ENCODE data around the gene AFM. TPM values are rescaled to one million over a fixed set of nuclear protein-coding genes. Genes with fewer than 3 reads are reported as not detected.

Gene AFM
- total RNA-seq, 4 donors from 2014 or later: not detected

- TF ChIP-seq CTCF (IDR thresholded peaks at IDR 0.05; ENCODE audit: low read depth): no peak
Measured at GRCh38 chr4:73507541-73507940, 26.0 kb downstream of the AFM start.

GRCh38 chr4:73508651-73509050, 27.1 kb downstream of the AFM start:
- no peak for TF ChIP-seq CTCF (IDR thresholded peaks at IDR 0.05; ENCODE audit: low read depth)

DNA sequence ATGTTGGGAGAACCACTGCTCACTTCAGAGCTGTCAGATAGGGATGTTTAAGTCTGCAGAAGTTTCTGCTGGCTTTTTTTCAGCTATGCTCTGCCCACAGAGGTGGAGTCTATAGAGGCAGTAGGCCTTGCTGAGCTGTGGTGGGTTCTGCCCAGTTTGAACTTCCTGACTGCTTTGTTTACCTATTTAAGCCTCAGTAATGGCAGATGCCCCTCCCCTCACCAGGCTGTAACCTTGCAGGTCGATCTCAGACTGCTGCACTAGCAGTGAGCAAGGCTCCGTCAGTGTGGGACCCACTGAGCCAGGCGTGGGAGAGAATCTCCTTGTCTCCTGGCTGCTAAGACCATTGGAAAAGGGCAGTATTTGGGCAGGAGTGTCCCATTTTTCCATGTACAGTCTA, 36.8 kb downstream of the AFM start:
- TF ChIP-seq CTCF (IDR thresholded peaks at IDR 0.05; ENCODE audit: low read depth): no peak

DNA sequence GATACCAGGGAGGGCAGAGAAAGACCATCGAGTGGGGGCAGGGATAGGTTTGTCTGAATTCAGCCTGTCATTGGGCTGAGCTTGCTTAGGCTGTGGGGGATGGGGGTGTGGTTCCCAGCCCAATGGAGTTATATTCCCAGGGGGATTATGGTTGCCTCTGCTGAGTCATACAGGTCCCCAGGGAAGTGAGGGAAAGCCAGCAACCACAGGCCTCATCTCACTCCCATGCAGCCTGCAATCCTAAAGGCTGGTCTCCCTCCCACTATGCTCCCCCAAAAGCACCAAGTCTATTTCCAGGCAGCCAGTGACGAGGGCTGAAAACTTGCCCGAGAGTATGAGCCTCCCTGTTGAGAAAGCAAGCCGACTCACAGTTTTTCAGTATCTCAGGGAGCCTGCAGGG, 39.3 kb downstream of the AFM start:
- TF ChIP-seq CTCF (IDR thresholded peaks at IDR 0.05; ENCODE audit: low read depth): no peak

- TF ChIP-seq CTCF (IDR thresholded peaks at IDR 0.05; ENCODE audit: low read depth): no peak
Measured at GRCh38 chr4:73523126-73523525, 41.6 kb downstream of the AFM start.

DNA sequence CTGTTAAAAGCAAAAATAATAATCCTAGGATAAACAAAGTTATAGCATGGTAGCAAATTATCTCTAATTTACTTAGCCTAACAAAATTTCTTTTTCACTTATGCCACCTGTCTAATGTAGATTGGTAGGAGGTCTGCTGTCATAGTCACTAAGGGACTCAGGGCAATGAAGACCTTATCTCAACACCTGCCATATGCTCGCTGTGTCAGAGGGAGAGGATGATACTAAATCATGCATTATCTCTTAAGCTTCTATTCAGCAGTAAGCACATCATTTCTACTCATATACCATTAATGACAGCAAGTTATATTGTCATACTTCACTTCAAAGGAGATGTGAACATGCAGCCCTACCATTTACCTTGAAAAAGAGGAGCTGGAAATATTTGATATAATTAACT, 44.1 kb downstream of the AFM start:
- no peak for TF ChIP-seq CTCF (IDR thresholded peaks at IDR 0.05; ENCODE audit: low read depth)

DNA sequence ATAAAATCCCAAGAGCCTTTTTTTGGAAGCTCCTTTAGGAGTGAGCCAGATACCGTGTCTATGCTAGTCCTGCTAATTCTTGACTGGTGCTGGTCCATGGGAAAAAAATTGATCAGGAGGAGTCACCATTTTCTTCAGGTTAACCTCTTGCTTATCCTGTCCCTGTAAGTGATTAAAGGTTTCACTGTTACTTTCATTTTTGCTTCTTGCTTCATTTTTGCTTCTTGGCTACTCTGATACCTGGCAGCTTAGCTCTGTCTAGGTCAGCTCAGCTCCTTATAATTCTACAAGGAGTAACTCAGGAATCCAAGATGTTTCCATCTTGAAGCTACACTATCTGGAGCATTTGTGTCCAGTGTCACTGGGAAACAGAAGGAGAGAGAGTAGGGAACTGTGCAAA, 45.7 kb downstream of the AFM start:
- TF ChIP-seq CTCF (IDR thresholded peaks at IDR 0.05; ENCODE audit: low read depth): no peak

GRCh38 chr4:73528171-73528570, 46.6 kb downstream of the AFM start:
- TF ChIP-seq CTCF (IDR thresholded peaks at IDR 0.05; ENCODE audit: low read depth): no peak

Measured in subcutaneous adipose tissue (tissue), 4 donors.